DMS114 treated with DMSO at 0.1 percent for 48 hours (cell line): ENCODE results near the gene EXO5.
"Not testable (repeated sequence)": the region's sequence is repeated elsewhere in the genome, so short reads cannot be mapped to it uniquely, and the experiment has no call there.

Source experiments
- DNase-seq: peaks from one replicate; lab custom pipeline; 2025; ENCODE audit not compliant: unreplicated experiment; lab: John Stamatoyannopoulos, UW

Gene EXO5

GRCh38 chr1:40546957-40547356 lies 38.4 kb downstream of the EXO5 start:
- DNase-seq, result no peak

- no peak for DNase-seq
Measured at GRCh38 chr1:40553017-40553416, 44.5 kb downstream of the EXO5 start.

DNA sequence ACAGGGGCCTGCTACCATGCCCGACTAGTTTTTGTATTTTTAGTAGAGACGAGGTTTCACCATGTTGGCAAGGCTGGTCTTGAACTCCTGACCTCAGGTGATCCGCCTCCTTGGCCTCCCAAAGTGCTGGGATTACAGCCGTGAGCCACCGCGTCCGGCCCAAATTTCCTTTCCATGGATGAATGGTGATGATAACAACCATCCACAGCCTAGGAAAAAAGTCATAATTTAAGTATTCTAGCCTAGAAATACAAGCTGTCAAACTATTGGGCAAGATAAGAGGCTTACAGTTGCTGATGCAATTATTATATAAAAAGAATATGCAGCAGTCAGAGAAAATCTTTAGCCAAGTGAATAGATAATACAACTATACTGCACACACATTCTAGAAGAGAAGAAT lies 46.2 kb downstream of the EXO5 start:
- DNase-seq, result not testable (repeated sequence)

DNA sequence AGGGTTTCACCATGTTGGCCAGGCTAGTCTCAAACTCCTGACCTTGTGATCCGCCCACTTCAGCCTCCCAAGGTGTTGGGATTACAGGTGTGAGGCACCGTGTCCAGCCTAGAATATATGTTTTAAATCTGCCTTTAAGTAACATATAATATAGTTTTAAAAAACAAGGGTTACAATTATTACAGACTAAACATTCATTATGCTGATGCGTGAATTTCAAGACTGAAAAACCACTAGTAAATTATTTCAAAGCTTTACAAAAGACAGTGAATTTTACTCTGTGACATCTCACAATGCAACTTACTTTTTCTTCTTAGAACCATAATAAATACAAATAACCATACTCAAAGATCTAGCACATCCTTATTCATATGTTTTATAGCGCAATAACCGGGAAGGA lies 47.6 kb downstream of the EXO5 start:
- DNase-seq, result no peak

DNA sequence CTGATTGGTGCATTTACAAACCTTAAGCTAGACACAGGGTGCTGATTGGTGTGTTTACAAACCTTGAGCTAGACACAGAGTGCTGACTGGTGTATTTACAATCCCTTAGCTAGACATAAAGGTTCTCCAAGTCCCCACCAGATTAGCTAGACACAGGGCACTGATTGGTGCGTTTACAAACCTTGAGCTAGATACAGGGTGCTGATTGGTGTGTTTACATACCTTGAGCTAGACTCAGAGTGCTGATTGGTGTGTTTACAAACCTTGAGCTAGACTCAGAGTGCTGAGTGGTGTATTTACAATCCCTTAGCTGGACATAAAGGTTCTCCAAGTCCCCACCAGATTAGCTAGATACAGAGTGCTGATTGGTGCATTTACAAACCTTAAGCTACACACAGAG lies 49.7 kb downstream of the EXO5 start:
- DNase-seq, result not testable (repeated sequence)

DNA sequence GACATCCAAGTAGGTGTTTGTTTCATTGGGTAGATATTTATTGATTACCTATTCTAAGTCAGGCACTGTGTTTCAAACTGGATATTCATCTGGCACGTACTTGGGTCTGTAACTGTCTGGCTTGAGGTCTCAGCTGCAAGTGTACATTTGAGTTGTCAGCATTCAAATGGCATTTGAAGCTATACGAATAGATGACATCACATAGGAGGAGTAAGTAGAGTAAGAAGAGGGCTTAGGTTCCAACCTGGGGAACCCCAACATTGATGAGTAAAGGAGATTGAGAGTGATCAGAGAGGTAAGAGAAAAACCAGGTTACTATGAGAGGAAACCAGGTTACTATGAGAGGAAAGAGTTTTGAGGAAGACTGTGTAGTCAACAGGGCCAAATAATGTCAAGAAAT lies 53.6 kb downstream of the EXO5 start:
- DNase-seq, result no peak

GRCh38 chr1:40563266-40563665 lies 54.7 kb downstream of the EXO5 start:
- no peak for DNase-seq

DNA sequence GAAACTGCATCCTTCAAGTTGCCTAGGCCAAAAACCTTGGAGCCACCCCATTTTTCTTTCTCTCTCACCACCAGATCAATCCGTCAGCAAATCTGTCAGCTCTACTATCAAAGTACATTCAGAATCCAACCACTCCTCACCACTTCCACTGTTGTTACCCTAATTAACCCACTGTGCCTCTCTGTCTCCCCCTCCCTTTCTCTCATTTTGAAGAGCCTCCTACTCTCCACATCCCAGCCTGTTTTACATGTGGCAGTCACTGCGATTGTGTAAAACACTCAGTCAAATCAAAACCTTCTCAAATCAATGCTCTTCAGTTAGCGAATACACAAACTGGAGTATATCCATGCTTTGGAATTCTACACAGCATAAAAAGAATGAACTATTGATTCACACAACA lies 55.9 kb downstream of the EXO5 start:
- no peak for DNase-seq

GRCh38 chr1:40564913-40565312 lies 56.3 kb downstream of the EXO5 start:
- DNase-seq, result no peak
